T-helper 1 cell treated with Interleukin-12 subunit alpha and Interleukin-12 subunit beta and Interleukin-4 antibody, amounts not matched to agents 30 ng/mL and 1 ng/mL, for 36 hours (primary cell): ENCODE data around the gene INTS2. TPM values are rescaled to one million over a fixed set of nuclear protein-coding genes. Genes with fewer than 3 reads are reported as not detected.
"Not testable (repeated sequence)": the region's sequence is repeated elsewhere in the genome, so short reads cannot be mapped to it uniquely, and the experiment has no call there.

Experiments
- intact Hi-C: fragments of 100-400 bp; cut with micrococcal nuclease; formaldehyde crosslinking; loops from one replicate; pipeline ENCODE4 v1.15.1; 2024
- total RNA-seq: library from RNA; stranded (reverse); gene quantifications from 2 replicates; pipeline ENCODE4 v1.2.3, GENCODE V29; 2022

Gene INTS2
- total RNA-seq, 1 donor from 2014 or later, result 21.5 TPM

DNA sequence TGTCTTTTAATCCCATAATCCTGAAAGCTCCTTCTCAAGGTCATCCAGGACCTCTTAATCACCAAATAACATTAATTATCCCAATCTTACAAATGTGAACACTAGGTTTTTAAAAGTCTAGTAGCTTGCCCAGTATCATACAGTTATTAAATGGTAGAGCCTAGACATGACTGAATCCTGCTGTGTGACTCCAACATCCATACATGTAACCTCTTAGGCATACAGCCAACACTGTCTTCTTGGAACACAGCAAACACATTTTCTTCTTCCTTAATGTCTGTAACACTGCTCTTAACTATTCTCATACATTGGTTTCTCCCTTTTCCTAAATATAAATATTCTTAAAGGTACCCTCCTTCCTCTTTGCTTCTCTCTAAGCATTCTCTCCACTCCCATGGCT, 78.1 kb downstream of the INTS2 start:
- intact Hi-C loops, result no loop called here

DNA sequence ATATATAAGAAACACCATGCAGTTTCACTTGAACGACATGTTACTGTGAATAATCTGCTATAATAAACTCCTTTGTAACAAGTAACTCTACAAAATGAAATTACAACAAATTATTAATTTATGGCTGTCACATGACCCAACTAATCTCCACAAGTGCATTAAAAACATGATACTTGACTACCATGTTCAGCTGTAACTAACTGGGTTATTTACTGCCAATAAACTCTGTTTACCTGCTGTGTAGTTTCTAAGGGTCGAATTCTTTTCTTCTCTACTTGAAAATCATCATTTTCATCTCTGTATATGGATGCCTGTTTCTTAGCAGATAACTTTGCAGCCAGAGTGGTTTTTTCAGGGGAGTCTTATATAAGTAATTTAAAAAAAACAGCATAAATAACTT, 78.9 kb downstream of the INTS2 start:
- intact Hi-C loops, result no loop called here

DNA sequence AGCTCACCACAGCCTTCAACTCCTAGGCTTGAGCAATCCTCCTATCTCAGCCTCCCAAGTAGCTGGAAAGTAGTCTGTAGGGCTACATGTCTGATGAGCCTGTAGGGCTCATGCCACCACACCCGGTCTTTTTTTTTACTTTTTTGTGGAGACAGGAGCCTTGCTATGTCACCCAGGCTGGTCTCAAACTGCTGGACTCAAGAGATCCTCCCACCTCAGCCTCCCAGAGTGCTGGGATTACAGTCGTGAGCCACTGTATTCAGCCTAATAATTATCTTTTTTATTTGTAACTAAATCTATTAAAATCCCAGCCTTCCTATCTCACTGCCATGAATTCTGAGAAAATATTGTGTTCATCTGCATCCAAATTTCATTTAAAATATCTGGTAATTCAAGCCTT, 79.5 kb downstream of the INTS2 start:
- intact Hi-C loops, result no loop called here

DNA sequence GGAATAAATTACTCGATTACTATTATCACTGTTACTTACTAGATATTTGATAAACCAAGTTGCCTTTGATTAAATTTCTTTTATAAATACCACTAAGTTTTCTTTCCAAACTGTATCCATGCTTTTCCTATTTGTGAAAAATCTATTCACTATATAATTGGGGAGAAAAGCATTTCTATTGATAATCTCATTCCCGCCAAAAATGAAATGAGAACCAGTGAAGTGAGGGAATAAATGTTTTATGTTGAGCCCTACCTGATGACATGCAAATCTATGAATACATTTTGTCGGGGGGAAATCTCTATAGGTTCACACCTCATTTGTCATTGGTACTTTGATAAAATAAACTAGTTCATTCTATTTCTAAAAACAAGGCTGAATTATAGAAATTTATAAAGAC, 80.1 kb downstream of the INTS2 start:
- intact Hi-C loops, result no loop called here

DNA sequence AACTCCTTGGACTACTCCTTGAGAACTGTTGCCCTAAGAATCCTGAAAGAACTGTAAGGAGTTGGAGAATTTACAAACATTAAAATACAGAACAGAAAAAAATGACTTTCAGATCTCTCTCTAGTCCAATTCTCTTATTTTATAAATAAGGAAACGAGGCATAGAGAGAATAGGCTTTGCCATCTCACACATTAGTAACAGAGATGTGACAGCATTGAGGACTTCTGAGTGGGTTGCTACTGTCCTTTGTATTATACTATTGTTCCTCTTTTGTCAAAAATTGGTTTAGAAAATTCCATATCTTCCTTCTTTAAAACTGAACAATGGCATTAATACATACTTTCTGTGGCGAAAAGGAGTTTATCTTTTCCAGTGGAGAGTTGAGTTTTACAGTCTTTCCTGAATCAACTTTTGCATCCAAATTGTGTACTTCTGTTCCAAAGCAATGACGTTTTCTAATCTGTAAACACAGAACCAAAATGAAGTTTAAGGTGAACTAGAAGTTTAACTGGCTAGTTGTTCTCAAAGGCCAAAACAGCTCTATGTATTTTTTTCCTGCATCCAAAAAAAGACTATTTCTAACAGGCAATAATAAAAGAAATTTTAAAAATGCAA, 80.9 kb downstream of the INTS2 start:
- intact Hi-C loops, result no loop called here

DNA sequence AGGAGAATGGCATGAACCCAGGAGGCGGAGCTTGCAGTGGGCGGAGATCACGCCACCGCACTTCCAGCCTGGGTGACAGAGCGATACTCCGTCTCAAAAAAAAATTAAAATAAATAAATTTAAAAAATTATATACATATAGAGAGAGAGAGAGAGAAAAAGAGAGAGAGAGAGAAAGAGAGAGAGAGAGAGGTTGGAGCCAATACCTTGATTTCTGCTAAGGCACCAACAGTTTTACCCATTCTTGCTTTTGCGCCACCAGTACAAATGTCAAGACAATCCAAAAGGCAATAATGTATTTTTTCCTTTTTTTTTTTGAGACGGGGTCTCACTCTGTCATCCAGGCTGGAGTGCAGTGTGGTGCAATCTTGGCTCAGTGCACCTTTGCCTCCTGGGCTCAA, 81.7 kb downstream of the INTS2 start:
- intact Hi-C loops, result no loop called here

DNA sequence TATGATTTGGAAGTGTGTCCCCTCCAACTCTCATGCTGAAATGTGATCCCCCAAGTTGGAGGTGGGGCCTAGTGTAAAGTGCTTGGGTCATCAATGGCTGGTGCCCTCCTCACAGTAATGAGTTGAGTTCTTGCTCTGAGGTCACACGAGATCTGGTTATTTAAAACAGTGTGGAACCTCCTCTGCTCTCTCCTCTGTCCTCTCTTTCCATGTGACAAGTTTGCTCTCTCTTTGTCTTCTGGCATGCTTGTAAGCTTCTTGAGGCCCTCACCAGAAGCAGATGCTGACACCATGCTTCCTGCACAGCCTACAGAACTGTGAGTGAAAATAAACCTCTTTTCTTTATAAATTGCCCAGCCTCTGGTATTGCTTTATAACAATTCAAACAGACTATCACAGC, 84.3 kb downstream of the INTS2 start:
- intact Hi-C loops, result no loop called here

DNA sequence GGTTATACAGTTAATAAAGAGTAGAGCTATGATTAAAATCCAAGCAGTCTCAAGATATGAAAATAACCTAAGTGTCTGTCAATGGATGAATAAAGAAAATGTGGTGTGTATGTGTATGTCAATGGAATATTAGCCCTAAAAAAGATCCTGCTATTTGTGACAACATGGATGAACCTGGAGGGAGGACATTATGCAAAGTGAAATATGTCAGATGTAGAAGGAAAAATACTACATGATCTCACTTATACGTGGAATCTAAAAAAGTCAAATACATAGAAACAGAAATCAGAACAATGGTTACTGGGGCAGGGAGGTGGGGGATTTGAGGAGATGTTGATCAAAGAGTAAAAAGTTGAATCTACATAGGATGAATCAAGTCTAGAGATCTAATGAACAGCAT, 84.9 kb downstream of the INTS2 start:
- intact Hi-C loops, result no loop called here

DNA sequence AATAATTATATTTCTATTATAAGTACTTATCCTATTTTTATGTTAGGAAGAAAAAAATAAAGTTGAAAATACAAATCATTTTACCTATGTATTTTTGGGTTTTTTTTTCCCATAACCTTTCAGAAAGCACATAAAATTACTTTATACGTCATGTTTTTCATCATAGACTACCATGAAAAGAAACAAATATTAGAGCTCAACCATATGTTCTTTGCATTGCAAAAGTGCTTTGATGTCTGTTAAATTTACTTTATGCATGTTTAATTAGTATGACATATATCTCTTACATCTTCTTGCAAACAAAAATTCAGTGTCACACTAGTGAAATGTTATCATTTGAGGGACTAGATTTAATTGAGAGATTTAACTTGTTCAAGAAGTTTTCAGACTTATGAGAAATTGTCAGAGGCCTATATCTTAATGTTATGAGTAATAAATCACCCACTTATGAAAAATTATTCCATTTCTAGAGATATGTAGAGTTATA, 88.4 kb downstream of the INTS2 start:
- intact Hi-C loops, result loop anchor here (5.0 kb wide), 1 partner anchor 867 kb away; no protein-coding TSS in a partner anchor

DNA sequence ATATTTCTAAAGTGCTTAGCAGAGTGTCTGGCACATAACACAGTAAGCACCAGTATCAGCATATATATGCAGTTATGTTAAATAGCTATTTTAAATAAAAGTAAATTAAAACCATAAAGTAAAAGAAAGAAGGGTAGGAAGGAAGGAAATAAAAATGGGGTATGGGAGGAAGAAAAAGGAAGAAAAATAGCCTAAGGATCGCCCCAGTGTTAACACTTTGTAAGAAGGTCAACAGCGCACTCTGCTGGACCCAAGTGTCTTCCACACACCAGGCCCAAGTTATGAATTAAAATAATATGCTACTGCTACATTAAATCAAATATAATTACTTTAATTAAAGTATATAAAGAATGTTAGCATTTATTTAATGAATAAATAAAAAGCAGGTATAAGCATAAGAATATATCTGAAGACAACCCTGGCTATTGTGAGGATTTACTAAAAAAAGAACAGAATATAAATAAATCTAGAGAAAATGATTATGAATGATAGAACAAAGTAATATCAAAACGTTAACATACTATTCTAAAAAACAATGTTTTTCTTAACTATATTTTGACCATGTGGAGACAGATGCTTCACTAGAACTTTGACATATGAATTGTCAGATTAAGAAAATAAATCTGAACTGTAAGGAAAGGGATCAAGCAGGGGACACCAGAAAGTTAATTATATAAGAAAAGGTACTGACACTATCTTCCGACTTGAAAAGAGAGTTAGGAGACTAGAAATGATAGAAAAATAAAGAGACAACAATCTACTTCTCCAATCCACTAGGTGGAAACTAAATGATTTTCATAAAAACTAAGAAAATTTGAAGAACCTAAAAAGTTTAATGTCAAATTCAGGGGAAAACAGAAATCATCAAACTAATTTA, 90.4 kb downstream of the INTS2 start:
- intact Hi-C loops, result loop anchor here (1.0 to 5.0 kb wide), 4 partner anchors 201 to 865 kb away; no protein-coding TSS in a partner anchor

DNA sequence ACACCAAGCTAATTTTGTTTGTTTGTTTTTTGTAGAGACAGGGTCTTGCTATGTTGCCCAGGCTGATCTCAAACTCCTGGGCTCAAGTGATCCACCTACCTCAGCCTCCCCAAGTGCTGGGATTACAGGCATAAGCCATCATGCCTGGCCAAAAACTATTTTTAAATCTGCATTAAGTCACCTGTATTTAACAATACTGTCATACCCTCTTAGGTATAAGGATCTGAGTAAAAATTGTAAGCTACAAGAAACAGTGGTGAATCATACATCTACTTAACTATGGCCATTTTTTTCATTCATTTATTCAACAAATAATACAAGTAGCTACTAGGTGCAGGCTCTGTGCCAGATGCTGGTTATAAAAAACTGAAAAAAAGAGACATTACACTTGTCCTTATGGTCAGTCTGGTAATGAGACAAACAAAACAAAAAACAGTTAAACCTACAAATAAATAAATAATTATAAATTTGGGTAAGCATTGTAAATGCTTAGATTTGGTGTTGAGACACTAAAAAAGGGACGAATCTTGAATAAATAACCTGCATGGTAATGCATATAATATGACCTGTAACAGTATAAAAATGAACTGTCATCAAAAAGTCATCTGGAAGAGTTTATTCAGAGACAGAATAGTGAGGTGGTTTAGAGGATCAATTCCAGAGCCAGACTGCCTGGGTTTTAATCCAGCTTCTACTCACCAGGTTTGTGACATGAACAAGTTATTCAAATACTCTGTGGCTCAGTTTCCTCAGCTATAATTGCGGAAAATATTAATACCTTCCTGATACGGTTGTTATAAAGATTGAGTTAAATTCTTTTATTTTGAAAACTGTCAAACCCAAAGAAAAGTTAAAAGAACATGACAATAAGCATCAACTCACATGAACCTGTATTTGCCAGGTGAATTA, 91.3 kb downstream of the INTS2 start:
- intact Hi-C loops, result loop anchor here (1.0 to 5.0 kb wide), 4 partner anchors 200 to 864 kb away; no protein-coding TSS in a partner anchor

DNA sequence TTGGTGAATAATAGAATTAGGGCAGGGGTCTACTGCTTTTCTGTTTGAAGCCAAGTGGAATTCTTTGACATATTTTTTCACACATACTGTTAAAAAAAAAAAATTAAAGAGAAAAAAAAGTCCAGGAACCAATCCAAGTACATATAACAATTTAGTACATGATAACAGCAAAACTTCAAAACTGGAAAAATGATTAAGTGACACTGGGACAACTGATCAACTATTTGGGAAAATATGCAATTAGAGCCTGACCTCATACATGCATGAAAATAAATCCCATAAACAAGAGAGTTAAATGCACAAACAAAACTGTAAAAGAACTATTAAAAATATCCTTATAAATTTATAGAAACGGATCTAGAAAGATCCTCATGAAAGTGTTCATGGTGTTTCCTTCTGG, 92.2 kb downstream of the INTS2 start:
- intact Hi-C loops, result loop anchor here (5.0 kb wide), 1 partner anchor 863 kb away; no protein-coding TSS in a partner anchor

DNA sequence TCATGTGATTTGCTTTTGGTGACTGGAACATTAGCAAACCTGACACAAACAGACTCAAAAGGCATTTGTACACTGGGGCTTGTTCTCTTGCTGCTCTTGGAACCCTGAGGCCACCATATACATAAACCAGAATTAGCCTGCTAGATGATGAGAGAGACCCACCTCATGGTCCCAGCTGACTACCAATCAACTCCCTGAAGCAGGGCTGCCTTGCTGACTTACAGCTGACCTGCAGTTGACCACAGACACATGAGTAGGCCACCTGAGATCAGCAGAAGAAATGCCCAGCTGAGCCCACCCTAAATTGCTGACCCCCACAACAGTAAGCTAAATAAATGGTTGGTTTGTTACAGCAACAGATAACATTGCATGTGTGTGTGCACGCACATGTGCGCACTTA, 93.2 kb downstream of the INTS2 start:
- intact Hi-C loops, result loop anchor here (5.0 kb wide), 1 partner anchor 862 kb away; no protein-coding TSS in a partner anchor

DNA sequence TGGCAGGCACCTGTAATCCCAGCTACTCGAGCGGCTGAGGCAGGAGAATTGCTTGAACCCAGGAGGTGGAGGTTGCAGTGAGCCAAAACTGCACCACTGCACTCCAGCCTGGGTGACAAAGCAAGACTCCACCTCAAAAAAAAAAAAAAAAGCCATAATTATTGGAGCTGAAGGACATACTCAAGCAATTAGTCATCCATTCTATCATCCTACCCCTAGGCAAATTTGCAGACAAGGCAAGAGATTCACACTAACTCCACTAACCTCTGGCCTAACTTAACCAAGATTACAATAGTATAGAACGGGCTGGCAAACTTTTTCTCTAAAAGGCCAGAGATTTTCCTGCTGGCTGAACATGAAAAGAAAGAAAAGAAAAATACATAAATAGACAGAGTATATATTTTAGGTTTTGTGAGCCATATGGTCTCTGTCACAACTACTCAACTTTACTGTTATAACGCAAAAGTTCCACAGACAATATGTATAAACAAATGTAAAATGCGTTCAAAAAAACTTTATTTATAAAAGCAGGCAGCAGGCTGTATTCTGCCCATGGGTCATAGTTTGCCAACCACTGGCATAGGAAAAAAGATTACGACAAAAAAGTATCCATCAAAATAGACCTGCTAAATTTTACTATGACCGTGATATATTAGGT, 94.1 kb downstream of the INTS2 start:
- intact Hi-C loops, result no loop called here

DNA sequence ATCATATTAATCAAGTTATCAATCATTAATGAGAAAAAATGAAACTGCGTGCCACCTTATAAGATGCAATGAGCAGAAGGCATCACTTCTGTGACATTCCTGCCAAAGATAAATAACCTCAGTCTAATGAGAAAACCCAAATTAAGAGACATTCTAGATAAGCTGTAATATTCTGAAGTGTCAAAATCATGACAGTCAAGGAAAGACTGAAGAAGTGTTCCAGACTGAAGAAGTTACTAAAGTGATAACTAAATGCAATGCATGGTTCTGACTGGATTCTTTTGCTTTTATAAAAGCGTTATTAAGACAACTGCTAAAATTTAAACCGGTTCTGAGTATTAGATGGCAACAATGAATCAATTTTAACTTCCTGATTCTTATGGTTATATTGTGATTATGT, 95.3 kb downstream of the INTS2 start:
- intact Hi-C loops, result no loop called here

DNA sequence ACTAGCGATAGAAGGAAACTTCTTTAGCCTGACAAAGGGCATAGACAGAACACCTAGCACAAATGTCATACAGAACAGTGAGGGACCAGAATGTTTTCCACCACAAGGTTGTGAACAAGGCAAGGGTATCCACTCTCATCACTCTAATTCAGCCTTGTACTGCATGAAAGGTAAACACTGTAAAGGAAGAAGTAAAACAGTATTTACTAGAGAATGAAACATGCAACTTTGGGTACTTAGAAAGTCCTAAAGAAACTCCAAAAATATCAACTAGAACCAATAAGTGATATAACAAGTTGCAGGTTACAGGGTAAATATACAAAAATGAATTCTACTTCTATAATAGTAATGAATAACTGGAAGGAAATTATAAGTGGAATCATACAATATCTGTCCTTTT, 96.7 kb downstream of the INTS2 start:
- intact Hi-C loops, result no loop called here

DNA sequence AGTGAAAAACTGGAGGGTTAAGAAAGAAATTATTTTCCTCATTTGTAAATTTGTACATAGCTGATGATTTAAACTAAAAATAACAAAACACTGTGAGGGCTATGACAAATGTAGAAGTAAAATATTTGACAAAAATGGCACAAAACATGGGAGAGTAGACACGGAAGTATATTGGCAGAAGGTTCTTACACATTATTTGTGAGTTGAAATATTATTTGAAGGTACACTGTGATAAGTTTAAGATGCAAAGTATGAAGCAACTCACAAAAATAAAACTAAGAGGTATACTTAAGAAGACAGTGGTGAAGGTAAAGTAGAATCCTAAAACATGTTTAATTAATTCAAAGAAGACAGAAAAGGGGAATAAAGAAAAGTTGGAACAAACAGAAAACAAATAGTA, 99.1 kb downstream of the INTS2 start:
- intact Hi-C loops, result no loop called here

DNA sequence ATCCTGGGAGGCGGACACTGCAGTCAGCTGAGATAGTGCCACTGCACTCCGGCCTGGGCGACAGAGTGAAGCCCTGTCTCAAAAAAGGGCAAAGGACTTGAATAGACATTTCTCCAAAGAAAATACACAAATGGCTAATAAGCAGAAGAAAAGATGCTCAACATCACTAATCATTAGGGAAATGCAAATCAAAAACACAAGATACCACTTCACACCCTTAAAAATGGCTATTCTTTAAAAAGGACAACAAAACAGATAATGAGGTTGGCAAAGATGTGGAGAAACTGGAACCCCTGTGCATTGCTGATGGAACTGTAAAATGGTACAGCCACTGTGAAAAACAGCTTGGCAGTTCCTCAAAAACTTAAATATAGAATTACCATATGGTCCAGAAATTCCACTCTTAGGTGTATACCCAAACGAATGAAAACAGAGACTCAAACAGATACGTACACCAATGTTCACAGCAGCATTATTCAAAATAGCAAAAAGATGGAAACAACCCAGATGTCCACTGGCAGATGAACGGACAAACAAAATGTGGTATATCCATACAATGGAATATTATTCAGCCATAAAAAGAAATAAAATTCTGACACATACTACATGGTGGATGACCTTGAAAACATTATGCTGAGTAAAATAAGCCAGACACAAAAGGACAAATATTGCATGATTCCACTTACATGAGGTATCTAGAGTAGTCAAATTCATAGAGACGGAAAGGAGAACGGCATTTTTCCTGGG, 100.0 kb downstream of the INTS2 start:
- intact Hi-C loops, result no loop called here

DNA sequence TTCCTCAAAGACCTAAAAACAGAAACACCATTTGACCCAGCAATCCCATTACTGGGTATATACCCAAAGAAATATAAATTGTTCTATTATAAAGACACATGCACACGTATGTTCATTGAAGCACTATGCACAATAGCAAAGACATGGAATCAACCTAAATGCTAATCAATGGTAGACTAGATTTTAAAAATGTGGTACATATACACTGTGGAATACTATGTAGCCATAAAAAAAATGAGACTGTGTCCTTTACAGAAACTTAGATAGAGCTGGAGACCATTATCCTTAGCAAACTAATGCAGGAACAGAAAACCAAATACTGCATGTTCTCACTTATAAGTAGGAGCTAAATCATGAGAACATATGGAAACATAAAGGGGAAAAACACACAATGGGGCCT, 100.9 kb downstream of the INTS2 start:
- intact Hi-C loops, result not testable (repeated sequence)

DNA sequence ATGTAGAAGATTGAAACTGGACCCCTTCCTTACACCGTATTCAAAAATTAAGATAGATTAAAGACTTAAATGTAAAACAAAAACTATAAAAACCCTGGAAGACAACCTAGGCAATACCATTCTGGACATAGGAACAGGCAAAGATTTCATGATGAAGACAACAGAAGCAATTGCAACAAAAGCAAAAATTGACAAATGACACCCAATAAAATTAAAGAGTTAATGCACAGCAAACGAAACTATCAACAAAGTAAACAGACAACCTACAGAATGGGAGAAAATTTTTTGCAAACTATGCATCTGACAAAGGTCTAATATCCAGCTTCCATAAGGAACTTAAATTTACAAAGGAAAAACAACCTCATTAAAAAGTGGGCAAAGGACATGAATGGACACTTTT, 101.6 kb downstream of the INTS2 start:
- intact Hi-C loops, result not testable (repeated sequence)
